ENCODE data around the gene PLTP.

- TF ChIP-seq CTCF (IDR thresholded peaks at IDR 0.05) (no peak), POLR2A (IDR thresholded peaks at IDR 0.05) (no peak), EP300 (IDR thresholded peaks at IDR 0.05) (no peak)
Measured at GRCh38 chr20:45882469-45883099, 29.4 kb downstream of the PLTP start.

Data from suprapubic skin (tissue), 3 donors.